GM12891 (cell line): ENCODE data around the gene MEX3A.

Source experiments
- PAX5 ChIP-seq: IDR thresholded peaks from 2 replicates; pipeline ENCODE4 v1.6.1; 2011; ENCODE audit warnings: low read length, moderate library complexity, mild to moderate bottlenecking; ENCODE audit not compliant: insufficient read depth, severe bottlenecking
- POLR2A ChIP-seq: IDR thresholded peaks from 2 replicates; pipeline ENCODE4 v1.6.1; 2011; ENCODE audit warnings: low read depth, low read length, control low read depth
- POLR2AphosphoS5 ChIP-seq: IDR thresholded peaks from 2 replicates; pipeline ENCODE4 v1.6.1; 2011; ENCODE audit warnings: low read depth, low read length, control low read depth
- TAF1 ChIP-seq: IDR thresholded peaks from 2 replicates; pipeline ENCODE4 v1.6.1; 2011; ENCODE audit warnings: low read depth, low read length, control low read depth

- TF ChIP-seq POLR2AphosphoS5 (no peak), TAF1 (no peak), PAX5 (no peak), POLR2A (no peak)
Observed at GRCh38 chr1:156103521-156103947, 21.3 kb upstream of the MEX3A start.
